Activated T-cell treated with anti-CD3 and anti-CD28 coated beads, Interleukin-2, amount 50 U/mL, for 24 hours (primary cell): ENCODE results near the gene KIF12.
"Not testable (repeated sequence)": the region's sequence is repeated elsewhere in the genome, so short reads cannot be mapped to it uniquely, and the experiment has no call there.

Source experiments
- DNase-seq: peaks from one replicate; pipeline ENCODE4 v3.0.0-alpha.2; 2020
- H3K27ac Mint-ChIP-seq: 2 replicates; pipeline ENCODE4 v1.8.0; 2020; ENCODE audit warnings: mild to moderate bottlenecking, mixed read lengths
- H3K27me3 Mint-ChIP-seq: 2 replicates; pipeline ENCODE4 v1.8.0; 2020; ENCODE audit warnings: mixed read lengths
- H3K36me3 Mint-ChIP-seq: 2 replicates; pipeline ENCODE4 v1.8.0; 2020; ENCODE audit warnings: low read depth, mixed read lengths
- H3K4me1 Mint-ChIP-seq: 2 replicates; pipeline ENCODE4 v1.8.0; 2020; ENCODE audit warnings: low read depth, mixed read lengths
- H3K4me3 Mint-ChIP-seq: 2 replicates; pipeline ENCODE4 v1.8.0; 2020; ENCODE audit warnings: mild to moderate bottlenecking, moderate library complexity, mixed read lengths
- H3K9me3 Mint-ChIP-seq: 2 replicates; pipeline ENCODE4 v1.8.0; 2020; ENCODE audit warnings: mixed read lengths

Gene KIF12

DNA sequence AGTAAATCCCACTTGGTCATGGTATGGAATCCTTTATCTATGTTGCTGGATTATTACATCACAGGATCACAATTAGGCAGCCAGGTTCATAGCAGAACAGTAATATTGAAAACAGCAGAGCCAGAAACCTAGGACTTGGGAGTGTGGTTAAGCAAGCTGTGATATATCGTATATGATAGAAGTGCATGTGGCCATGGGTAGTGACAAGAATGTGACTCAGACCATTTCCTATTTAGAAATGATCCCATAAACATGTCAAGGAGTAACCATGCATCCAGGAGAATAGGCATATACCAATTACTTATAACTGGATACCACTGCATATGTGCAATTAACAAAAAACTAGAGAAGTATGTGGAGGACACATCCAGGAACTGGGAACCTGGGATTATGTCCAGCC, 52.2 kb downstream of the KIF12 start:
- no peaks in the 10 kb centered on the region for H3K4me1 Mint-ChIP-seq
- no peaks in the 10 kb centered on the region for H3K27me3 Mint-ChIP-seq
- H3K4me3 Mint-ChIP-seq, result no peak overlapping the region
- no peaks in the 10 kb centered on the region for H3K36me3 Mint-ChIP-seq
- H3K27ac Mint-ChIP-seq, result no peak overlapping the region
- H3K9me3 Mint-ChIP-seq, result no peaks in the 10 kb centered on the region
- DNase-seq, result no peak

DNA sequence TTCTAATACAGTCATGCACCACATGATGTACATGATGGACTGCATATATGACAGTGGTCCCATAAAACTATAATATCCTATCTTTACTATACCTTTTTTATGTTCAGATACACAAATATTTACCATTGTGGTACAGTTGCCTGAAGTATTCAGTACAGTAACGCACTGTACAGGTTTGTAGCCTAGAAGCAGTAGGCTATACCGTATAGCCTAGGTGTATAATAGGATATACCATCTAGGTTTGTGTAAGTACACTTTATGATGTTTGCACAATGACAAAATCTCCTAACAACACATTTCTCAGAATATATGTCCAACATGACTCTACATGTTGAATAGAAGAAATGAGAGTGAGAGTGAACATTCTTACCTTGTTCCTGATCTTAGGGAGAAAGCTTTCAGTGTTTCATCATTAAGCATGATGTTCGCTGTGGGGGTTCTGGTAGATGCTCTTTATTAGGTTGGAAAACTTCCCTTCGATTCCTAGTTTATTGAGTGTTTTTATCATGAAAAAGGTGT, 52.8 kb downstream of the KIF12 start:
- no peak for DNase-seq
- H3K27ac Mint-ChIP-seq, result no peak overlapping the region
- no peak overlapping the region for H3K4me3 Mint-ChIP-seq
- no peaks in the 10 kb centered on the region for H3K27me3 Mint-ChIP-seq
- no peaks in the 10 kb centered on the region for H3K36me3 Mint-ChIP-seq
- no peaks in the 10 kb centered on the region for H3K4me1 Mint-ChIP-seq
- H3K9me3 Mint-ChIP-seq, result no peaks in the 10 kb centered on the region

DNA sequence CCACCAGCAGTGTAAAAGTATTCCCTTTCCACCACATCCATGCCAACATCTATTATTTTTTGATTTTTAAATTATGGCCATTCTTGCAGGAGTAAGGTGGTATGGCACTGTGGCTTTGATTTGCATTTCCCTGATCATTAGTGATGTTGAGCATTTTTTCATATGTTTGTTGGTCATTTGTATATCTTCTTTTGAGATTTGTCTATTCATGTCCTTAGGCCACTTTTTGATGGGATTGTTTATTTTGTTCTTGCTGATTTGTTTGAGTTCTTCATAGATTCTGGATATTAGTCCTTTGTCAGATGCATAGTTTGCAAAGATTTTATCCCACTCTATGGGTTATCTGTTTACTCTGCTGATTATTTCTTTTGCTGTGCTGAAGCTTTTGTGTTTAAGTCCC, 55.4 kb downstream of the KIF12 start:
- not testable (repeated sequence) for H3K9me3 Mint-ChIP-seq, H3K27me3 Mint-ChIP-seq, DNase-seq, H3K36me3 Mint-ChIP-seq, H3K4me1 Mint-ChIP-seq, H3K4me3 Mint-ChIP-seq, H3K27ac Mint-ChIP-seq
